ENCODE data around the gene MRPL28.

Gene MRPL28

DNA sequence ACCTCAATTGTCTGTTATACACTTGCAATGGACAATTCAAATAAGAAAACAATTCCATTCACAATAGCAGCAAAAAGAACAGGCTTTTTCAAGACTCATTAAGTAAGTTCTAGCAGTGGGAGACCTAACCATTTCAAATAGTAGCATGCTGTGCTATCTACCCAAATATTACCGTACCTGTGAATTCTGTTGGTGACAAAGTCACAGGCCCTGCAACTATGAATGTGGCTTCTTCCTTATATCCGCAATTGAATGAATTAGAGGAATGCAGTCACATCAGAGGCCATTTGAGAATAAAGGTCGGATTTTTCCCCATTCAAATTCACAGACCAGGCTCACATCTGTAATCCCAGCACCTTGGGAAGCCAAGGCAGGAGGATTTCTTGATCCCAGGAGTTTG, 25.9 kb upstream of the MRPL28 start:
- Histone ChIP-seq H3K9ac (ENCODE audit: low read length) (no peak overlapping the region), H3K79me2 (ENCODE audit: insufficient read depth, low read length) (no peaks in the 10 kb centered on the region), H2AFZ (ENCODE audit: low read depth, low read length, severe bottlenecking) (no peak overlapping the region), H3K9me2 (replicated peaks; ENCODE audit: insufficient read depth, low read length) (no peaks in the 10 kb centered on the region), H3K4me2 (ENCODE audit: low read depth, low read length, poor library complexity, severe bottlenecking) (no peak overlapping the region), H3K27ac (ENCODE audit: low read depth, low read length) (no peak overlapping the region), H3K4me3 (ENCODE audit: insufficient read depth, low read length, poor library complexity, severe bottlenecking) (no peak overlapping the region), H3F3A (ENCODE audit: insufficient read depth) (peaks cover 13% of the 10 kb centered on the region), H3K27me3 (ENCODE audit: low read length) (no peaks in the 10 kb centered on the region), H3K9me3 (ENCODE audit: insufficient read depth, low read length) (no peaks in the 10 kb centered on the region), H4K20me1 (ENCODE audit: low read depth, low read length) (no peaks in the 10 kb centered on the region), H3K36me3 (ENCODE audit: low read length) (no peaks in the 10 kb centered on the region)
- TF ChIP-seq EZH2phosphoT487 (conservative IDR thresholded peaks at IDR 0.05; ENCODE audit: low read length): no peak
- TF ChIP-seq, protein P1, sequence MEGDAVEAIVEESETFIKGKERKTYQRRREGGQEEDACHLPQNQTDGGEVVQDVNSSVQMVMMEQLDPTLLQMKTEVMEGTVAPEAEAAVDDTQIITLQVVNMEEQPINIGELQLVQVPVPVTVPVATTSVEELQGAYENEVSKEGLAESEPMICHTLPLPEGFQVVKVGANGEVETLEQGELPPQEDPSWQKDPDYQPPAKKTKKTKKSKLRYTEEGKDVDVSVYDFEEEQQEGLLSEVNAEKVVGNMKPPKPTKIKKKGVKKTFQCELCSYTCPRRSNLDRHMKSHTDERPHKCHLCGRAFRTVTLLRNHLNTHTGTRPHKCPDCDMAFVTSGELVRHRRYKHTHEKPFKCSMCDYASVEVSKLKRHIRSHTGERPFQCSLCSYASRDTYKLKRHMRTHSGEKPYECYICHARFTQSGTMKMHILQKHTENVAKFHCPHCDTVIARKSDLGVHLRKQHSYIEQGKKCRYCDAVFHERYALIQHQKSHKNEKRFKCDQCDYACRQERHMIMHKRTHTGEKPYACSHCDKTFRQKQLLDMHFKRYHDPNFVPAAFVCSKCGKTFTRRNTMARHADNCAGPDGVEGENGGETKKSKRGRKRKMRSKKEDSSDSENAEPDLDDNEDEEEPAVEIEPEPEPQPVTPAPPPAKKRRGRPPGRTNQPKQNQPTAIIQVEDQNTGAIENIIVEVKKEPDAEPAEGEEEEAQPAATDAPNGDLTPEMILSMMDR (IDR thresholded peaks at IDR 0.05; ENCODE audit: insufficient read depth, low read length, poor library complexity, severe bottlenecking): no peak

GRCh38 chr16:392450-393030, 22.2 kb upstream of the MRPL28 start:
- Histone ChIP-seq H3F3A (ENCODE audit: insufficient read depth) (peaks cover 8% of the 10 kb centered on the region; the same call in 1 of the 2 replicates), H3K27me3 (ENCODE audit: low read length) (no peaks in the 10 kb centered on the region), H4K20me1 (ENCODE audit: low read depth, low read length) (no peaks in the 10 kb centered on the region), H3K9me3 (ENCODE audit: insufficient read depth, low read length) (no peaks in the 10 kb centered on the region), H2AFZ (ENCODE audit: low read depth, low read length, severe bottlenecking) (no peak overlapping the region), H3K9ac (ENCODE audit: low read length) (no peak overlapping the region), H3K4me2 (ENCODE audit: low read depth, low read length, poor library complexity, severe bottlenecking) (no peak overlapping the region), H3K36me3 (ENCODE audit: low read length) (no peaks in the 10 kb centered on the region), H3K9me2 (replicated peaks; ENCODE audit: insufficient read depth, low read length) (no peaks in the 10 kb centered on the region), H3K27ac (ENCODE audit: low read depth, low read length) (no peak overlapping the region), H3K79me2 (ENCODE audit: insufficient read depth, low read length) (no peaks in the 10 kb centered on the region), H3K4me3 (ENCODE audit: insufficient read depth, low read length, poor library complexity, severe bottlenecking) (no peak overlapping the region)
- TF ChIP-seq, protein P1 (IDR thresholded peaks at IDR 0.05; ENCODE audit: insufficient read depth, low read length, poor library complexity, severe bottlenecking): no peak
- TF ChIP-seq EZH2phosphoT487 (conservative IDR thresholded peaks at IDR 0.05; ENCODE audit: low read length): no peak

GRCh38 chr16:391885-392335, 21.6 kb upstream of the MRPL28 start:
- Histone ChIP-seq H3K4me3 (ENCODE audit: insufficient read depth, low read length, poor library complexity, severe bottlenecking) (no peak overlapping the region), H3K9me2 (replicated peaks; ENCODE audit: insufficient read depth, low read length) (no peaks in the 10 kb centered on the region), H3F3A (ENCODE audit: insufficient read depth) (peaks cover 8% of the 10 kb centered on the region), H3K9ac (ENCODE audit: low read length) (no peak overlapping the region), H3K27ac (ENCODE audit: low read depth, low read length) (no peak overlapping the region), H3K79me2 (ENCODE audit: insufficient read depth, low read length) (no peaks in the 10 kb centered on the region), H2AFZ (ENCODE audit: low read depth, low read length, severe bottlenecking) (no peak overlapping the region), H4K20me1 (ENCODE audit: low read depth, low read length) (no peaks in the 10 kb centered on the region), H3K36me3 (ENCODE audit: low read length) (no peaks in the 10 kb centered on the region), H3K27me3 (ENCODE audit: low read length) (no peaks in the 10 kb centered on the region), H3K4me2 (ENCODE audit: low read depth, low read length, poor library complexity, severe bottlenecking) (no peak overlapping the region), H3K9me3 (ENCODE audit: insufficient read depth, low read length) (no peaks in the 10 kb centered on the region)
- no peak for TF ChIP-seq EZH2phosphoT487 (conservative IDR thresholded peaks at IDR 0.05; ENCODE audit: low read length)
- TF ChIP-seq, protein P1 (IDR thresholded peaks at IDR 0.05; ENCODE audit: insufficient read depth, low read length, poor library complexity, severe bottlenecking): peak; percentile 65
